Glomerular visceral epithelial cell (primary cell): ENCODE results near the gene ZNHIT3.
"Not testable (repeated sequence)": the region's sequence is repeated elsewhere in the genome, so short reads cannot be mapped to it uniquely, and the experiment has no call there.

Source experiments
- DNase-seq: peaks from one replicate; pipeline ENCODE4 v3.0.0-alpha.2; 2016; ENCODE audit errors: extremely low spot score

The ZNHIT3 gene

DNA sequence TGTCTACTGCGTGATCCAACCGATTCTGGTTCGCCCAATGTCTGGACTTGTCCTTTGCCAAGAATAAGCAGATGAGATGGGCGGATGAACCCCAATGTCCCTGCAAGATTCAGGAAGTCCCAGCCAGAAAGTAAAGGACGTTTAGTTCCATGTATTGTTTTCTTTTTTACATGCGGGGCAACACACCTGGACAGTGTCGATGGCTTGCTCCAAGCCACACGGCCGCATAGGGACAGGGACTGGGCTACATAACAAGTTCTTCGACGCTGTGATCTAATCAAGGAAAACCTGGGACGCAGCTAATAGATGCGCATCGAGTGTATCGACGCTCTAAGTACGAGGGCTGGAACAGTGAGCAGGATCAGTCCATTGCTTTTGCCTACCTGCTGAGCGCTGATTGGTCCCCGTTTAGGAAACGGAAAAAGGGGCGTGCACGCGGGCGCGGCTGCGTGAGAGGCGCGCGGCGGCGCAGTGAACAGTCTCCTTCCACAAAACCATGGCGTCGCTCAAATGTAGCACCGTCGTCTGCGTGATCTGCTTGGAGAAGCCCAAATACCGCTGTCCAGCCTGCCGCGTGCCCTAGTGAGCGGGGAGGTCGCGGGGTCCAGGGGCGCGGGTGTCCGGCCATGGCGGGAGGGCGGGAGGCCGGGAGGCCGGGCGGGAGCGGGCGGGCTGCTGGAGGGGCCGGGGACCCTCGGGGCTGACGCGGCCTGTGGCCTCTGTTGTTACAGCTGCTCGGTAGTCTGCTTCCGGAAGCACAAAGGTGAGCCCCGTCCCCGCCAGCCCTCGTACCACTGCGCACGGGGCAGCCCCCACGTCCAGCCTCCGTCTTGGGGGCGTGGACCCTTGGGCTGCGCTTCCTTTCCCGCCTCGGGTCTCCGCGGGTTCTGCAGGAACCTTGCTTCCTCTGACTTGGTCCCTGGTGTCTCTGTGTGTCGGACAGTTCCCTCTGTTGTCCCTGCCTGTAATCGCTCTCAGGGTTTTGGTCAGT, at the start of gene ZNHIT3:
Gene ZNHIT3, plus strand, starts transcription at position 478 of the 991 bp plus-strand sequence. Its CDS starts 19 bp downstream, at position 497.
- peak; percentile 91 for DNase-seq

DNA sequence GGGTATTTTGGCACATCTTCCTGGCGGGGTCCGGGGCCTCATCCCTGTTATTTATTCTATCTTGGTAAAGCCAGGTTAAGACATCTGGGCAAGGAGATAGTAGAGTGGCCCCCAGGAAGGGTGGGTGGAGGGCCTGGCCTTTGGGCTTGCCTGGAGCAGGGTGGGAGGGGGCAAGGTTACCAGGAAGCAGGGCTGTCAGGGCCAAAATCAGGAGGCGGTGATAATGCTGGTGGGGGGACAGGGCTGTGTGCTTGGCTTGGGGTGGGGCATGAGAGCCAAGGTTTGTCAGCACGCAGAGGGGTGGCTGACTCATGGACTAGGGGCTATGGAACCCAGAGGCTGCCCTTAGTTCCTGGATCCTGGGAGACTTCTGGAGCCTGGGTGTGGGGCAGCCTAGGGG, 44.7 kb upstream of the ZNHIT3 start:
- not testable (repeated sequence) for DNase-seq

DNA sequence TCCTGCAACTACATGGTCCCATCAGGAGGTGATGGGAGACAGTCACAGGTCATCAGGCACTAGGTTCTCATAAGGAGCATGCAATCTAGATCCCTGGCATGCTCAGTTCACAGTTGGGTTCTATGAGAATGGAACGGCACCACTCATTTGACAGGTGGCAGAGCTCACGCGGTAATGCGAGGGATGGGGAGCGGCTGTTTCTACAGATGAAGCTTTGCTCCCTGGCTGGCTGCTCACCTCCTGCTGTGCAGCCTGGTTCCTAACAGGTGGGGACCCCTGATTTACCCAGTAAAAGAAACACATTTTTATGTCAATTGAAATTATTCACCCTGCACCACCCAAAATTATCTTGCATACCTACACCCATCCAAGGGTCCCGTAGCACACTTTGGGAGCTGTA, 42.7 kb upstream of the ZNHIT3 start:
- DNase-seq: no peak

DNA sequence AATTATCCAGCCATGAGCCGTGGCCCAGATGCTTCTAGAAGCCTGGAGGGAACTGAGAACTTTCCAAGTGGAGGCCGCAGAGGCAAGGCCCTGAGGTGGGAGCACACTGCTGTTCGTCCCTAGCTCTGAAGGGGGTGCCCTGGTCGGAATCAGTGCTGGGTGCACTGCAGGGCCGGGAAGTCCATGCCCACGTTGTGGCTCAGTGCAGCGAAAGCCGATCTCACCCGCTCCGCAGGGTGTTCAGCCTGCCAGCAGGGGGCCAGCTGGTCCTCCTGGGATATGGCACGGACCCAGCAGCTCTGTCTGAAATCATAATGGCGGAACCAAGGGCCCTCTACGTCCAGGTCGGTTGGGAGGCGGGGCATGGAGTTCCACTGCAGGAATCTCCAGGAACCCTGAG, 36.5 kb upstream of the ZNHIT3 start:
- not testable (repeated sequence) for DNase-seq

DNA sequence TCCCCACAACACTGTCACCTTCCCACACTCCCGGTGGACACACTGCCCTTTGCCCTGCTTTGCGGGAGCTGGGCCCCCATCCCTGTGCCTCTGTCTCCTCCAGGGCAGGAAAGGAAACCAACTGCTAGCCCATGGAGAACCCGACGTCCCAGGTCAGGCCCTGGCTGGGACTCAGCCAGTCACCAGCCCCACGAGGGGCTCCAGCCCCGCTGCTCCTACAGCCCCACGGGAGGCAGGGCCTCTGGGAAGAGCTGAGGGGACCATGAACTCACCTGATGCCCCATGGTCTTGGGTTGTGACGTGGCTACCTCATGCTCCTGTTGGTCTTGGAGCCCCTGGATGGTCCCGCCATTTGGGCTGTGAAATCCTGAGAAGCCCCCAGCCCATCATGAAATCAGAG, 33.6 kb upstream of the ZNHIT3 start:
- not testable (repeated sequence) for DNase-seq

DNA sequence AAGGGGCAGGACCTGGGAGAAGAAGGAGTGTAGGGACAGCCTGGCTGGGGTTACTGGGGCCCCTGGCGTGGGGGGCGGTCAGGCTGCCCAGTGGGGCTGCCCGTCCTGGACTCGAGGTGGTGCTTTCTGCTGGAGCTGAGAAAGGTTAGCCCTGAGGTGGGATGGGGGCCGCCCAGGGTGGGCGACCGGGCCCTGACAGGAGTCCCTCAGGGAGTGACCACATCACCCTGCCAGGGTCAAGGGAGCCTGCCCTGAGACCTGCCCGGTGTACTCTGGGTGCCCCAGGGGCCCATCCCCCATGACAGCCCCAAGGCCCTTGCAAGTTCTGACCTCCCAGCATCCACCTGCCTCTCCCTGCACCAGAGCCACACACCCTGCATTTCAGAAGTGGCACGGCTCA, 28.8 kb upstream of the ZNHIT3 start:
- not testable (repeated sequence) for DNase-seq

DNA sequence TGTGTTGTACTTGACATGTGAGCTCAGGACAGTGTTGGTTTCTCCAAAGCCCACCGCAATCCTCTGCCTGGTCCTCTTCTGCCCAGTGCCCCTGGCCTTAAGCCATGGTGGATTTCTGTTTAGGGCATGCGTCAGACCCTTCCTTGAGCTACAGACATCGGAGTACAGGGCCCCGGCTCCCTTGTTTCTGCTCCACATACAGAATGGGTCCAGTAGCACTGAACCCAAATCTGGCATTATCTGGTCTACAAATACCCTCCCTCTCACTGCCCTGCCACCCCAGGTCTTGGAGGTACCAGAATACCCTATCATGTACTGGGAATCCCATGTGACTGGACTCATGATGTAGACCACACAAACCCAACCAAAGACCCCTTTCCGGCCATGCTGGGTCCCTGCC, 27.4 kb upstream of the ZNHIT3 start:
- no peak for DNase-seq

DNA sequence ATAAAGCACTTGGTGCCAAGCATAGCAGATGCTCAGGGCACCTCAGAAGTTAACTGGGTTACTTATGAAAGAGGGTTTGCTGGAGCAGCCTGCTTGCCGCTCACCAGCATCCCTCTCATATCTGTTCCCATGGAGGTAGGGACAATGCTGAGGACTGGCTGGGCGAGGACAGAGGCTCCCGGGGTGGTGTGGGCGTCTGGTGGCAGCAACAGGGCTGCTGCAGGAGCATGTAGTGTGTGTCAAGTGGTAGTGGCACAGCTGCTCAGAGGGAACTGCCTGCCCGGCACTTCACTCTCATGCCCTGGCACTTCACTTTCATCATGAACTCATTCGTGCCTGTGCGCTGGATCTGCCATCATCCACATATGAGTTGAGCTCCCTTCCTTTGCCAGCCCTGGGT, 26.9 kb upstream of the ZNHIT3 start:
- DNase-seq: no peak

DNA sequence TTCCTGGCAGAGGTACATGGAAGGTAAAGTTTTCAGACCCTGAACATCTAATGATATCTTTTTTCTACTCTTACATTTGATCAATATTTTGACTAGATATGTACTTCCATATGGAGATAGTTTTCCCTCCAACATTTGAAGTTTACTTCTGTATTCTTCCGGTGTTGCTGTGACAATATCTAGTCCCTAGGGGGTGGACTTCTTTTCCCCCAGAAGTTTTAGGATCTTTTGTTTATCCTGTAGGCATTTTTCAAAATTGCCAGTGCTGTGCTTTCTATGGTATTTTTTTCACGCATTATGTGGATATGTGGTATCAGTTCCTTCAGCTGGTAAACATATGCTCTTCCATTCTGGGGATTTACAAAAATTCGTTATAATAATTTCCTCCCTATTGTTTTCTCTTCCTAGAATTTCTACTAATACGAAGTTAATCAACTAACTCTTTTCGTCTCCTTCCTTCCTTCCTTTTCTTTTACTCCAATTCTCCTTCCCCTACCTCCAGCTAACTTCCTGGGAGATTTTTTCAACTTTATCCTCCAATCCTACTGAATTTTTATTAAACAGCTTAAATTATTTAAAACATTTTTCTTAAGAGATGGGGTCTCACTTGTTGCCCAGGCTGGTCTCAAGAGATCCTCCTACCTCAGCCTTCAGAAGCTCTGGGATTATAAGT, 26.1 kb upstream of the ZNHIT3 start:
- no peak for DNase-seq

DNA sequence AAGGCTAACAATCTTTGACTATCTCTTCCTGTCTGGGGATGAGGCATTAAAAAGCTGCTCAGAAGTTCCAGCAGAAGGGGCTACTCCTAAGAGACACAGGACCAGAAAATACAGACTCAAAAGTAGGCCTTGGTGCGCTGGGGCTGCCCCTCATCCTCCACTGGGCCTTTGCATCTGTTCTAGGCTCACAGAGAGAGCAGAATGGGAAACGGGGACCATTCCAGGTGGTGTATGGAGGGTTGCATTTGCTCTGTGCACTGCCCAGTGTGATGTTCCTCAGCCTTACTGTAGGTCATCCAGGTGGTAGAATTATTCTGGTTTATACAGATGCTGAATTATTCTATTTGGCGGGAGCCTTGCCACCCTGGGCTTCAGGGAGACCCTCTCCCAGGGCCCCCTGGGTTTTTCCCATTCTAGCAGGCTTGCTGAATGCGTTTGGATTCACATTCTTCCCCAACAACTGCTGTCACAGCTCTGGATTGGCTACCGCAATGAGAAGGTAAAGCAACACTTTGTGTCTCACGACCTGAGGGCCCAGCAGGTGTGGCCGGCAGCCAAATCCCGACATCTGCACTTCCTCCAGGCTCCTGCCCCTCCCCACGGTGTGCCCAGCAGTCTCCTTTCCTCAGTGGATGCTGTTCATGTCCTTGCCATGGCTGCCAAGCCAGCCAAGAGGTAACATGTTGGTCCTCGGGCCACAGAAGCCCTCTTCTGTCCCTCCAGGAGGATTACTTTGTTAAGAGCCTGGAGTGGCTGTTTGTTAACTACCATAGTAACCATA, 25.0 kb upstream of the ZNHIT3 start:
- no peak for DNase-seq

DNA sequence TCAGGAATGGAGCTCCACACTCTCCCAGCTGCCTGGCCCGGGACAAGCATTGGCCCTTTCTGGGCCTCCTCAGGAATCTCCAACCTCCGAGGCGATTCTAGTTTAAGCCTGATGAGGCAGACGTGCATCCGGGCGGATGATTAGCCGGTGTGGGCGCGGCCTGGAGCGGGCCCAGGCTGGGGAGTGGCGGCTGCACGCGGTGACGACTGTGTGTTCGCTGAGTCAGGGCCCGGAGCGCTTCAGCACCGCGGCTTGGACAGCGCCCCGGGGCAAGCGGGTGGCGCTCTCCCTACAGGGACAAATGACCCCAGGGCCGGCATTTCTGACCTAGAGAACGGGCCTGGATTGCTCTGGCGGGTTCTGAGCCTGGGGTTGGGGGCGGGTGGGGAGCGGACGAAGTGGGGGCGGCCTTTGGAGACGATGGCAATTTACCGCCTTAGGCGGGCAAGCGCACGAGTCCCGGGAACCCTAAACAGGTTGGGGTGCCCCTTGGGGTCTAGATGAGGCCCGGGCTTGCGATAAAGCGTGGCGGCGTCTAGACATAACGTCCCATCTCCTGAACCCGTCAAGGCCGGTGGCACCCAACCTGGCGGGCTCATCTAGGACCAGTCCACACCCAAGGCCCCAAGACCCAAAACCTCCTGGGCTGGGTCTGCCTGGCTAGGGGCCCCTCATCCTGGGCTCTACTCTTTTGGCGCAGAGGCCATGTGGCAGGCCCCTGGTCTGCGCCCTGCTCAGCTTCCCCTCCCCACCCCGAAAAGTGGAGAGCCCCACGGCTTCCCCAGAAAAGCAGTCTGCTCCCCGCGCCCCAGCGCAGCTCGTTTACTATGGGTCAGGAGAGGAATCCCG, 22.3 kb upstream of the ZNHIT3 start:
- DNase-seq: peak; percentile 78

DNA sequence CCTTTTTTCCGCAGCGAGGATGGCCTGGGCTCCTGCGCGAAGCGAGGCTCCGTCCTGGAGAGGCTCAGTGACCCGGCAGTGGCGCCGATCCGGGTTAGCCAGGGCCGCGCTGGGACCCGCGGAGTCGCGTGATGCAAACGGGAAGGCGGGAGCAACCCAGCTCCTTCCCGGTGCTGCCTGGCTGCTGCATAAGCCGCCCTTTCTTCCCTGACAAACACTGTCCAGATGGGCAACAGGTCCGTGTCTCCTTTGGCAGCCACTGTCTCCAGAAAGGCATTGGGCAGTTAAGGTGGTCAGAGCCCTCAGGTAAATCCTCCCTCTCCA, 21.8 kb upstream of the ZNHIT3 start:
- no peak for DNase-seq

DNA sequence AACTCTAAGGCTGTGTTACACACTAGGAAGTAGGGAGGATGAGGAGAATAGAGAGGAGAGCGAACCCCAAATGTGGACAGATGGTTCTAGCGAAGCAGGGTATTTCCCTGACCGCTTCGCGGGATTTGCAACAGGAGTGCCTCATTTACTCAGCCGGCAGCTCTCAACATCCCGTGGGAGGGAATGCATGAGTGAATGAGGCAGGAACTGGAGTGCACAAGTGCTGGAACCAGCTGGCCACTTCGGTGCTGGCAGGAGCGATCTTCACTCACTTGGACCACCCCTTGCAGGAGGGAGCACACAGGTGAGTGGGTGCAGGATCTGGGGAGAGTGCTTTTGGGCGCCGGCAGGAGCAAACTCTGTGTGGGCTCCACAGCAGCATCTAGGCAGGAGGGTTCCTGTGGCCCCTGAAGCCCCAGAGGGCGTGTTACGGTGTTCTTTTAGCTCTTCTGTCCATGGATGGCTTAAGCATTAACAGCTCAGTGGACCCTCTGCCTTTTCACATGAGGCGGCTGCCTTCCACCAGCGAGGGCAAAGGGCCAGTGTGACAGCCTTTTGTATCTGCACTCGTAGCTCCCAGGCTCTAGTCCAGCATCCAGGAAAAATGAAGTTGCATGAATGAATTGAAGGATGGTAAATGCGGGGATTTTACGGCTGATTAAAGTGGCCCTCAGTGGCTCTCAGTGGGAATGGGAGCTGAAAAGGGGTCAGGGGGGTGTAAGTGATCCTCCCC, 17.4 kb upstream of the ZNHIT3 start:
- no peak for DNase-seq

DNA sequence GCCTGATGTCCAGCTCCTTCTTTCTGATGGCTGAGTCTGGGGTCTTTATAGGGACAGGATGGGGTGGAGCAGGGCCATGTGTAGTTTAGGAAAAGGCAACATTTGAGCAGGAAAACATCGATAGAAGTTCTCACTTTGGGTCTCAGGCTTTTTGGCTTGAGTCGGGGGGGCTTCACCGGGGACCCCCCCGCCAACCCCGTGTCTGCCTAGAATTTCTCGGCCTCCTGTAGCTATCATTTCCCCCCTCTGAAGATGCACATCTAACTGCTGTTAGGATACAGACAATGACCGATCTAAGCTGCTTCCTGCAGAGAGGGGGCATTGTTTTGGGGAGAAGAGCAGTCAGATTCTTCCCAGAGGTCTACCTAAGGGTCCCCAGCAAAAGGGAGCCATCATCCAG, 16.7 kb upstream of the ZNHIT3 start:
- DNase-seq: no peak

DNA sequence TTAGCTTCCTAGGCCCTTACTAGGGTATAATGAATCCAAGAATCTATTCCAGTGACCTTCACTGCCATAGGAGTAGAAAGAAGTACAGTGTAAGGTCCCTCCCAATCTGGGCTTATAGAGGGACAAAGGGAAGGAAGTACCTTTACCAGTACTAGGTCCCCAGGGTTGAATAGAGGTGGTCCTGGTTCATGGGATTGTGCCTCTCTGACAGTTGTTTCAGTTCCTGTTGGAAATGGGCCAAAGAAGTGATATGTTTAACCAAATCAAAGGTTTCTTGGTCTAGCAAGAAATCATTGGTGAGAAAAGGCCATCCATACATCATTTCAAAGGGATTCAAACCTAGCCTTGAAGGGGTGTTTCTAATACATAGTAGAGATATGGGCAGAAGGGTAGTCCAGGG, 16.0 kb upstream of the ZNHIT3 start:
- DNase-seq: no peak

DNA sequence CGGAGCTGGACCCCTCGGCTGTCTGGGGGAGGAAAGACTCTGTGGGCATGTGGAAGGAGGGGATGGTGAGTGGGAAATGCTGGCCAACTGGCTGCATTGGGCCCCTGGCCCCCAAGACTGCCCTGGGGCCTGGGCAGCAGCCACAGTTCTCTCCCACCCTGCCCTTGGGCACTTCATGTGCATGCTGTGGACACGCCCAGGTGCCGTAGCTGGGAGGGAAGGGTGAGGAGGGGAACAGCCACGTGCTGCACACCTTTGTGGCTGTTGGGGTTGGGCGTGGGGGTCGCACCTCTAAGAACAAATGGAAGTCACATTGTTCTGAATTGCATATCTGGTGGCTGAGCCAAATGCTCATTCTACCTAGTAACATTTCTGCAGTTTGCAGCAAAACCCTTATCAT, 11.9 kb upstream of the ZNHIT3 start:
- no peak for DNase-seq

DNA sequence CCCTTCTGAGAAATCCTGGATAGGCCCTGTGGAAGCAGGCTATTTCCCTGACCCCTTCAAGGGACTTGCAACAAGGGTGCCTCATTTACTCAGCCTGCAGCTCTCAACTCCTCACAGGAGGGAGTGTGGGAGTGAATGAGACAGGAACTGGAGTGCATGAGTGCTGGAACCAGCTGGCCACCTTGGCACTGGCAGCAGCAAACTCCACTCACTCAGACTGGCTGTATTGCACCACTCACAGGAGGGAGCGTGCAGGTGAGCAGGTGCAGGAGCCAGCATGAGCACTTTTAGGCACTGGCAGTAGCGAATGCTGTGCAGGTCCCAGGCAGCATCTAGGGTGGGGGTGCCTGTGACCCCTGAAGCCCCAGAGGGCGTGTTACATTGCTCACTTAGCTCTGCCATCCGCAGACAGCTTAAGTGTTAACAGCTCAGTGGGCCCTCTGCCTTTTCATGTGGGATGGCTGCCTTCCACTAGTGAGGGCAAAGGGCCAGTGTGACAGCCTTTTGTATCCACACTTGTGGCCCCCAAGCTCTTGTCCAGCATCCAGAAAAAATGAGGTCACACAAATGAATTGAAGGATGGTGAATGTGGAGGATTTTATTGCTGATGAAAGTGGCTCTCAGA, 11.0 kb upstream of the ZNHIT3 start:
- DNase-seq: no peak

DNA sequence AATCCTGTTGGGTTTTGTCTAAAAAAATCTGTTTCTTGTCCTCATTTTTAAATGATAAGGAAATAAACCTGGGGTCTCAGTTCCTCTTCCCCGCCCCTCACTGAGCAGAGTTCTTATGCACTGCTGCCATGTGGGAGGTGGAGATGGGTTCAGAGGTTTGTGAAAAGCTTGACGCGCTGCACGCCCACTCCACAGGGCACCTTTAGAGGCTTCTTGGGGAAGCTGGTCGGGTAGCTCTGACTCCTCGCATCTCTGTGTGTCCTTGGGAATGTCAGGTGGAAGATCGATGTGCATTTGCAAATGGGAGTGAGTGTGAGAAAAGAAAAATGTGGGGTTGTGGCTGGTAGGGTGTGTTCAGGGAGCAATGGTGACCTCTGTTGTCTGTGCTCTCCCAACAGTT, 4.7 kb upstream of the ZNHIT3 start:
- no peak for DNase-seq

DNA sequence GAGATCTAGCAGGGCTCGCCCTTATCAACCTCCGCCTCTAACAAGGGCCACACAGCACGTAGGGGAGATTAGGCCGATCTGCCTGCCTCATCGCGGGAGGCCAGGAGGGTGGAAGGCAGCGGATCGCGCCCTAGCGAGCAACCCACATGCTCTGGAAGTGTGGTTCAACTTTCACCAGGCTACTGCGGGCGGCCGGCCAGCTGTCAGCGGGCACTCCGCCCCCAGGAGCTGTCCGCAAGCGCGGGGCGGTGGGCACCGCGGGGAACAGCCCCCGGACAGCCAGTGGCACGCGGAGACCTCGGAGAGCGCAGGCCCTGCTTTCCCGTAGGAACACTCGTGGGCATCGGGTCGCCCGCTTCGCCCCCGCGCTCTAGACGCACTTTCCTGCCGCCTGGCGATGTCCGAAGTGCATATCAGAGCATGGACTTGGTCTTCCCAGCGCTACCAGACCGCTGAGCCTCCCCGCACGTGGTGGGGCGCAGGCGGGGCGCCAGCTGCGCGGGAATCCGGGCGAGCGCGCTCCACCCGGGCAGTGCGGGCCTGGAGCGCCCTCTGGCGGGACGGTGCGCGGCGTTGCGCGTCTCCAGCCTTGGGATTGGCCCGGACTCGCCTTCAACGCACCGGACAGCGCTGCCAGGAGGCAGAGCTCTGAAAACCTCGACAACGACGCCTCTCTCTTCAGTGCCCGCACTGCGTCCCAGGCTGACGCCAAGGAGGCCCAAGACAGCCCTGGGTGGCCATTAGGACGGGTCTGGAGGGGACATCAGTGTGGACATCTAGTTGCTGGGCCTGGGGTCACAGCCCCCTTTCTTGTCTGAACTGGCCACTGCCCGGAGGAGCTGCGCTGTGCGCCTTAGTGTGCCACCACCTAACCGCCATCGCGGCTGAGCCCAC, 3.6 kb upstream of the ZNHIT3 start:
- peak; percentile 77 for DNase-seq
